ENCODE data around the gene RGS3. TPM values are rescaled to one million over a fixed set of nuclear protein-coding genes. Genes with fewer than 3 reads are reported as not detected.

Gene RGS3
- 17.2 to 24.4 TPM (median 21.5 TPM) in 5 replicates for total RNA-seq (2022; extraction: Qiagen RNA extraction; ENCODE audit: low read depth)

DNA sequence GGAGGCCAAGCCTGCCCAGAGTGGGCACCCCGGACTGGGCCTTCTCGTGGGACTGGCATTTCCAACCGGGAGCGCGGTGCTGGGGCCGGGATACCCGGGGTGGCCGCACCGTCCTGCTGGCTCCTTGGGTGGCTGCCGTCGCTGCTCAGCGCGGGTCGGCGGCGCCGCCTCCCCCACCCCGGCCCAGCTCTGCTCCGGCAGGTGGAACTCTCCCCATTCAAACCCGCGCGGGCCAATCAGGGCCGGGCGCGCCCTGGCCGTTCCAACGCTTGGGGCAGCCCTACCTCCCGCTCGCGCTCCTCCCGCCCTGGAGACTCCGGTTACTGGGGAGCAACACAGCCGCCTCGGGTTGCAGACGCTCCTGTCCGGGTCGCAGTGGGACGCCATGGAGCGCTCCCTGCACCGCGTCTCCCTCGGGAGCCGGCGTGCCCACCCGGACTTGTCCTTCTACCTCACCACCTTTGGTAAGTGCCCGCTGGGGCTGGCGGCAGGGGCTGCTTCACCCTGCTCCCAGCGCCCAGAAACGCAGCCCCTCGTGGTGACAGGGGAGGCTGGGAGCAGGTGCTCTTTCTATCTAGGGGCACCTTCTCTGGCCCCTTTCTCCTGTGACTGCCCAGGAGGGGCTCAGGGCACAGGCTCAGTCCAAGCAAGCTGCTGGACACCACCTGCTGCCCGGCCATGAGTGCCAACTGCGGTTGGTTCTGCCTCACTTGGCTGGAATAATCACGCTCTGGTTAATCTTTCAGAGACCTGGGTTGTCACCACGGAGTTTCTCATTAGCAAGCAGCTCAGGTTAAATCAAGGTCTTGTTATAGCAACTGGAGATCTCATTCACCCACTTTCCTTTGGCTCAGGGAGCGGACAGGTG lies at the start of gene RGS3:
Gene RGS3, plus strand, starts transcription at position 310 of the 868 bp plus-strand sequence. Its CDS starts 76 bp downstream, at position 386.

Other genes with a start within 250 kb of the RGS3 start
- 15.8 to 19.2 TPM (median 17.1 TPM) in 5 replicates for gene FKBP15, start 242.4 kb upstream of the RGS3 start, total RNA-seq (2022; extraction: Qiagen RNA extraction; ENCODE audit: low read depth)
- gene SLC31A1, start 242.2 kb upstream of the RGS3 start, total RNA-seq (2022; extraction: Qiagen RNA extraction; ENCODE audit: low read depth): 17.9 to 22.7 TPM (median 18.5 TPM) in 5 replicates
- 45.4 to 68.8 TPM (median 49.0 TPM) in 5 replicates for gene CDC26, start 188.2 kb upstream of the RGS3 start, total RNA-seq (2022; extraction: Qiagen RNA extraction; ENCODE audit: low read depth)
- 54.4 to 59.6 TPM (median 56.4 TPM) in 5 replicates for gene PRPF4, start 188.1 kb upstream of the RGS3 start, total RNA-seq (2022; extraction: Qiagen RNA extraction; ENCODE audit: low read depth)
- gene RNF183, start 160.4 kb upstream of the RGS3 start, total RNA-seq (2022; extraction: Qiagen RNA extraction; ENCODE audit: low read depth): not detected in 5 replicates
- gene WDR31, start 123.5 kb upstream of the RGS3 start, total RNA-seq (2022; extraction: Qiagen RNA extraction; ENCODE audit: low read depth): 0.94 to 1.5 TPM (median 1.2 TPM) in 5 replicates
- 0.06 to 0.10 TPM in 2 of 5 replicates, not detected in the others for gene BSPRY, start 114.2 kb upstream of the RGS3 start, total RNA-seq (2022; extraction: Qiagen RNA extraction; ENCODE audit: low read depth)
- 14.5 to 28.6 TPM (median 23.9 TPM) in 5 replicates for gene HDHD3, start 86.7 kb upstream of the RGS3 start, total RNA-seq (2022; extraction: Qiagen RNA extraction; ENCODE audit: low read depth)
- gene ALAD, start 62.4 kb upstream of the RGS3 start, total RNA-seq (2022; extraction: Qiagen RNA extraction; ENCODE audit: low read depth): 10.4 to 17.4 TPM (median 14.8 TPM) in 5 replicates
- 106 to 120 TPM (median 112 TPM) in 5 replicates for gene POLE3, start 53.1 kb upstream of the RGS3 start, total RNA-seq (2022; extraction: Qiagen RNA extraction; ENCODE audit: low read depth)
- gene C9orf43, start 53.0 kb upstream of the RGS3 start, total RNA-seq (2022; extraction: Qiagen RNA extraction; ENCODE audit: low read depth): 0.33 to 1.1 TPM (median 0.41 TPM) in 5 replicates

All from A549 treated with ZK216348 at 1 μM for 4 hours (cell line).